NAMALWA (cell line): ENCODE data around the gene GSE1.

Experiments used
- DNase-seq: peaks from one replicate; pipeline ENCODE4 v3.0.0-alpha.2; 2015; ENCODE audit warnings: low spot score

GSE1 gene

GRCh38 chr16:85632709-85633437 lies 19.8 kb downstream of the GSE1 start:
- no peak for DNase-seq

- DNase-seq = no peak
These were observed 20.3 kb downstream of the GSE1 start for GRCh38 chr16:85633438-85633743.

- DNase-seq = no peak
These were observed 20.8 kb downstream of the GSE1 start for GRCh38 chr16:85633888-85634287.

- no peak for DNase-seq
These were observed 21.8 kb downstream of the GSE1 start for GRCh38 chr16:85634747-85635544.

GRCh38 chr16:85635545-85636140 lies 22.5 kb downstream of the GSE1 start:
- no peak for DNase-seq

- no peak for DNase-seq
These were observed 23.2 kb downstream of the GSE1 start for GRCh38 chr16:85636234-85636812.

GRCh38 chr16:85637061-85637807 lies 24.1 kb downstream of the GSE1 start:
- DNase-seq = no peak

- no peak for DNase-seq
These were observed 24.9 kb downstream of the GSE1 start for GRCh38 chr16:85637808-85638647.

- DNase-seq = no peak
These were observed 25.7 kb downstream of the GSE1 start for GRCh38 chr16:85638695-85639409.

- no peak for DNase-seq
These were observed 26.6 kb downstream of the GSE1 start for GRCh38 chr16:85639529-85640253.

GRCh38 chr16:85640254-85640558 lies 27.1 kb downstream of the GSE1 start:
- no peak for DNase-seq

- no peak for DNase-seq
These were observed 27.5 kb downstream of the GSE1 start for GRCh38 chr16:85640585-85640984.

GRCh38 chr16:85641305-85641704 lies 28.2 kb downstream of the GSE1 start:
- no peak for DNase-seq

- no peak for DNase-seq
These were observed 28.7 kb downstream of the GSE1 start for GRCh38 chr16:85641776-85642176.

- DNase-seq = no peak
These were observed 29.7 kb downstream of the GSE1 start for GRCh38 chr16:85642762-85643358.

GRCh38 chr16:85643631-85644030 lies 30.5 kb downstream of the GSE1 start:
- DNase-seq = no peak

GRCh38 chr16:85644093-85644712 lies 31.1 kb downstream of the GSE1 start:
- DNase-seq = no peak

GRCh38 chr16:85645021-85645589 lies 32.0 kb downstream of the GSE1 start:
- DNase-seq = no peak

GRCh38 chr16:85646358-85646907 lies 33.3 kb downstream of the GSE1 start:
- no peak for DNase-seq
